HCEC 1CT (cell line): ENCODE results near the gene LAMA2.

Experiments
- DNase-seq: peaks from one replicate; pipeline ENCODE4 v3.0.0-alpha.2; 2017

LAMA2 gene

GRCh38 chr6:129280293-129280644 lies 397.3 kb downstream of the LAMA2 start:
- DNase-seq, result no peak

- no peak for DNase-seq
Observed at GRCh38 chr6:129280749-129281148, 397.8 kb downstream of the LAMA2 start.

- DNase-seq, result no peak
Observed at GRCh38 chr6:129281168-129281796, 398.3 kb downstream of the LAMA2 start.

- DNase-seq, result no peak
Observed at GRCh38 chr6:129282019-129282418, 399.1 kb downstream of the LAMA2 start.

GRCh38 chr6:129284225-129284624 lies 401.3 kb downstream of the LAMA2 start:
- no peak for DNase-seq

DNA sequence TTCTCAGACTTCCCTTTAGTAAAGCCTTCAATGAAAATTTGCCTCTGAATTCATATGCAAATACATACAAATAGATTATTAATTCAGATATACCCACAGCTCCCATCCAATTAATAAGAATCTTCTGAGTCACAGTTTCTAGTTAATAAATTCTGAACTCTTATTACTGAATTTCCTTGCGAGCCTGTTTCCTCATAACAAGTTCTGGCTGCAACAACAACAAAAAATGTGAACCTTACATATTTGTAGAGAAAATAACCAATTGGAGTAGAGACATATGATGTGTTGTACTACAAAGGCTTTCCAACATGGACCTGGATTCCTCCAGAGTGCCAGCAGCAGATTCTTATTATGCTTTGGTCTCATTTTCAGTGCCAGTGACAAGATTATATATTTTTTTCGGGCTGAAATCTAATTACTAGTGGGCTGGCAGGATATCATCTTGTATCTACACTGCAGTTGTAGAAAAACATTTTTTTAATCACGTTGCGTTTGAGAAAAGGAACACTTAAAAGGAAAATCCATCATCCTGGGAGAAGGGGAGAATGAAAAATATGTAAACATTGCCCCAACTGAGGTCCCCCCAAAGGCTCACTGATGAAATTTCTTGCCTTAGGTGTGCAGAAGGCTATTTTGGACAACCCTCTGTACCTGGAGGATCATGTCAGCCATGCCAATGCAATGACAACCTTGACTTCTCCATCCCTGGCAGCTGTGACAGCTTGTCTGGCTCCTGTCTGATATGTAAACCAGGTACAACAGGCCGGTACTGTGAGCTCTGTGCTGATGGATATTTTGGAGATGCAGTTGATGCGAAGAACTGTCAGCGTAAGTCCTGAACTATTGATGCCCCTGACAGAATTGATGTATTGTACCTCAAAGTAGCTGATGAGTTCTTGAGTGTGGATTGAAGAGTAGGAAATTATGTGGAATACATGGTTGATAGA lies 404.6 kb downstream of the LAMA2 start:
- DNase-seq, result no peak

DNA sequence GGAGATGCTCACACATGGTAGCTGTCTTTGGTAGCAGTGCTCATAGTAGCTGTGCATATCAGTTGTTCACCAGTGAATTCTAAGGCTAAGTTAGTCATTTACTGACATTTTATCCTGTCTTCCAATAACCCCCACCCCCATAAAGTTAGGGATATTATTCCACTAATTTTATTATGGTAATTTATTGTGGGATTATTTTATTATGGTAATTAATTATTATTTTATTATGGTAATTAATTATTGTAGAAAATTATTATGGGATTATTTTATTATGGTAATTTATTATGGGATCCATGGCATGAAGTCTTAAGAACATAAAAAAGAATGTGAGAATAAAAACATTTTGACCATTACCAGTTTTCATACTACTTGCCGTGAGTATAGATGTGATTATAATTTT lies 406.5 kb downstream of the LAMA2 start:
- DNase-seq, result no peak

DNA sequence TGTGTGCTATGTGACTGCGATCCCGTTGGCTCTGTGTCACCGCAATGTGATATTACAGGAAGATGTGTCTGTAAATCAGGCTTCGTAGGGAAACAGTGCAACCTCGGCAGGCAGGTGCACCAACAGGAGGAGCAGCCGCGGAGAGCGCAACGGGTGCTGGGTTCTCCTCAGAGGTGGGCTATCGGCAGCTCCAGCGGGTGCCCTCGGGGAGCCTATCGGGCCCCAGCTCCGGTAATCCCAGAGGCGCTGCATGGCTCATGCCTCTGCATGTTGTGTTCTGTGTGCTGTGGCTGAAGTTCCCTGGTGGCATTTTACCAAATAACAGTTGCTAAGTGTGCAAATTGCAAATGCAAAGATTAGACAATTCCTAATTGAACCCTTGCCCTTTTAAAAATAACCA lies 409.9 kb downstream of the LAMA2 start:
- no peak for DNase-seq

- DNase-seq, result no peak
Observed at GRCh38 chr6:129297592-129297991, 414.7 kb downstream of the LAMA2 start.

- no peak for DNase-seq
Observed at GRCh38 chr6:129302671-129303070, 419.7 kb downstream of the LAMA2 start.

DNA sequence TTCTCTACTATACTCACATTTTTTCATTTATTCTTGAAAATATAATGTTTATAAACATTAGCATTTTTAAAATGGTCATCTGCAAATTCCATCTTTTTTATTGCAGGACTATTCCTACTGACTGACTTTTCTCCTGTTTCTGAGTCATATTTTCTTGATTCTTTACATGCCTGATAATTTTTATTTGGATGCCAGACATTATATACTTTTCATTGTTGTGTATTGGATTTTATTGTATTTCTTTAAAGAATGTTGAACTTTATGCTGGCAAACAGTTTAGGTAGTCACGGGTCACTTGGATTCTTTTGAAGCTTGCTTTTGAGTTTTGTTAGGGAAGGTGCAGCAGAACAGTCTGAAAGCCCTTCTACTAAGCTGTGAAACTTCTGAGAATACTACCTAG lies 423.9 kb downstream of the LAMA2 start:
- DNase-seq, result no peak

DNA sequence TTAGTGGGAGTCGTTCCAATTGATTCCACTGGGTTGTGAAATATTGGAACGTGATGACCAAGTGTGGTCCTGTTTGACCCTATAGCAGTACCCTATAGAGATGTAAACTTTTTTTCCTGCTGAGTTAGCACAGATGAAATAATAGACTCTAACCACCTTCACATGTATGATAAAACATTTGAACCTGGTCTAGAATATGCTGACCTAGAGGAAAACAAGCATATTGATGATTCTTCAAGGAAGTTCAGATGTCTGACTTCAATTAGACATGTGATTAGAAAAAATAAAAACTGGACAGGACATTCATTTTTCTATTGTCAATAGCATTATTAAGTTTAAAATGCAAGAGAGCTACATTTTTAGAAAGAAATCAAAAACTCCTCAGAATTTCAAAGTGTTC lies 424.9 kb downstream of the LAMA2 start:
- no peak for DNase-seq

GRCh38 chr6:129309154-129309553 lies 426.2 kb downstream of the LAMA2 start:
- no peak for DNase-seq

GRCh38 chr6:129312880-129313279 lies 429.9 kb downstream of the LAMA2 start:
- peak; percentile 70 for DNase-seq

GRCh38 chr6:129314575-129314974 lies 431.6 kb downstream of the LAMA2 start:
- no peak for DNase-seq

- DNase-seq, result peak; percentile 35
Observed at GRCh38 chr6:129317931-129318820, 435.2 kb downstream of the LAMA2 start.

DNA sequence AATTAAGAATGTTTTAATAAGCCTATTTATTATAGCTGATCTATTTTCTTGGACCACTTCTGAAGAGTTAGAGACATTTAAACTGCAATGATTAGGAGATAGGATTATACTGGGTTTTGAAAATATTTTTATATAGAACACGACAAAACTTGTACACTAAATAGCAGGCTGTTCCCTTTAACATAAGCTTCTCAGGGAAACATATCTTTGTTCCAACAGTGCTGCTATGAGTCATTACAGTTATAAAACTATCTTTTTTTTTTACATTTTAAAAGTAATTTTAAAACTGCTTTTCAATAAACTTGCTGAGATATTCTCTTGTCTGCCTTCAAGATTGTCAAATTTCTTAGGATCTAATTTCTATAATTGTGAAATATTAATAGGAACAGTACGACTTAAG lies 438.0 kb downstream of the LAMA2 start:
- DNase-seq, result no peak

DNA sequence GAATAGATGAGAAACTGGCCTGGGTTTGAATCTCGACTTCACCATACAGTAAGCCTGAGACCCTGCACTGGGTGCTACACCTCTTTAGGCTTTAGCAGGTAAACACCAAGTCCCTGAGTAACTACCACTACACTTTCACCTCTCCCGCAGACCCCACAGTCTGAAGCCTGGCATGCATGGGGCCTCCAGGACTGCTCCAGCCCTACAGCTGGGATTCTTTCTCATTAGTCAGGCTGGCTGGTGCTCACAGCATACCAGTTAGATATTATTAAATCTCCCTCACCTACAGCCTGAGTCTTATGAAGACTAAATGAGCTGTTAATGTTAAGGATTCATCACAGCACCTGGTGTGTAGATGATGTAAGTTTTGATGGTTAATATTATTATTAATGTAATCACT lies 438.4 kb downstream of the LAMA2 start:
- DNase-seq, result no peak

DNA sequence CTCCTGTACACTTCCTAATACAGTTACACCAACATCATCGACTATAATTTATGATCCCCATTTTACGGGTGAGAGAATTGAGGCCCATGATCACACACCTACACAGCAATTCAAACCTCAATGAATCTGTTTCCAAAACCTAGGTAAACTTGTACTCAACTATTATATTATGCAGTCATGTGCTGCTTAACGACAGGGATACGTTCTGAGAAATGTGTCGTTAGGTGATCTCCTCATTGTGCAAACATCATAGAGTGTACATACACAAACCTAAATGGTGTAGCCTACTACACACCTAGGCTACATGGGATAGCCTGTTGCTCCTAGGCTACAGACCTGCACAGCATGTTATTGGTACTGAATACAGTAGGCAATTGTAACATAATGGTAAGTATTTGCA lies 441.4 kb downstream of the LAMA2 start:
- no peak for DNase-seq

DNA sequence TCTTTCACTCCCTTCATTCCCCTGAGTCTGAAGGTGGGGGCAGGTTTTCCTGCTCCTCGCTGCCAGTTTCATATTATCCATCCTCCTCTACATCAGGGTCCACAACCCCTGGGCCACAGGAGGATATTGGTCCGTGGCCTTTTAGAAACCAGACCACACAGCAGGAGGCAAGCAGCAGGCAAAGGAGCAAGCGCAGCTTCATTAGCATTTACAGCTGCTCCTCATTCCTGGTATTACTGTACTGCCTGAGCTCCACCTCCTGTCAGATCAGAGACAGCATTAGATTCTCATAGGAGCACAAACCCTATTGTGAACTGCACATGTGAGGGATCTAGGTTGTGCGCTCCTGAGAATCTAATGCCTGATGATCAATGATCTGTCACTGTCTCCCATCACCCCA lies 446.7 kb downstream of the LAMA2 start:
- DNase-seq, result no peak

DNA sequence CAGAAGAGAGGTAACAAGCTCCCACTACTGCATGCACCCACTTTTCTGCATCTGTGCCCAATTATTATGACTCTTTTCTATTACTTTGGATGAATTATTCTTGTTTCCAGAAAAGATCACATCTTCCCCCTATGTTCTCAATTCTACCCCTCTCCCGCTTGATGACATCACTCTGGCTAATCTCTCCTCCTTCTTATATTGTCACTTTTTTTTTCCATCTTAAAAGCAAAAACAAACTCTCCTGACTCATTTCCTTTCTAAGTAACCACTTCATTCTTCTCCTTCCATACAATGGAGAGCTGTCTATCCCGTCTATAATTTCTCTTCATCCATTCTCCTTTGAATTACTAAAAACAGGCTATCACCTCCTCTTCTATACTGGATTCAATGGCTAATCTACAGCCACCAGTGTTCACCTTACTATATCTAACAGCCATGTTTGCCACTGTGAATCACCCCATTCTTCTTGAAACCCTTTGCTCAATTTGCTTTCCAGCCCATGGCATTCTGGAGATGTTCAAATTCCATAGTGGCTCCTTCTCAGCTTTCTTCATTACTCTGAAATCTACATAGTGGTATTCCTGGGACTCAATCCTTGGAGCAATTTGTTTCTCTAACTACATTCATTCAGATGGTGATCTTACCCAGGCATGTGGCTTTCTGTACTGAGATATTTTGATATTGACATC lies 448.7 kb downstream of the LAMA2 start:
- peak; percentile 78 for DNase-seq

DNA sequence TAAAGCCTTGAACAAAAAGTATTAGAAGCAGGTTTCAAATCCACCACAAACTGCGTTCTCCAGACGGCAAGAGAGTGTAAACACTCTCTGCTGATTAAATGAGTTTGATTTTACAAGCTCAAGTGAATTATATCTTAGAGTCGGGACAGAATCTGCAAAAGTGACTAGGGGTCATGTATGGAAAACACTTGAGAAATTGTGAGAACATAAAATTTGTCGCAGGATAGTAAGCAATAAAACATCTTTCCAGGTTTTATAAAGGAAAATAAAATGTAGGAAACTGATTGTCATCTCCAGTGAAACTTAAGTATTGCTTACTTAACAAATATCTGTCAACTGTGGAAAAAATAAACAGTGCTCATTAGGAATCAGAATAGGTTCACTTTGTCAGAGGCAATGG lies 452.9 kb downstream of the LAMA2 start:
- no peak for DNase-seq

GRCh38 chr6:129338683-129339082 lies 455.7 kb downstream of the LAMA2 start:
- DNase-seq, result no peak
